GM19328 (cell line): ENCODE data around the gene CBY2.
"Not testable (repeated sequence)": the region's sequence is repeated elsewhere in the genome, so short reads cannot be mapped to it uniquely, and the experiment has no call there.

Experiments
- ATAC-seq: cut with Tn5 transposase; IDR thresholded peaks from one replicate; pipeline ENCODE4 v1.9.1; 2021; ENCODE audit warnings: mild to moderate bottlenecking, moderate library complexity; ENCODE audit not compliant: unreplicated experiment

CBY2 gene, protein sequence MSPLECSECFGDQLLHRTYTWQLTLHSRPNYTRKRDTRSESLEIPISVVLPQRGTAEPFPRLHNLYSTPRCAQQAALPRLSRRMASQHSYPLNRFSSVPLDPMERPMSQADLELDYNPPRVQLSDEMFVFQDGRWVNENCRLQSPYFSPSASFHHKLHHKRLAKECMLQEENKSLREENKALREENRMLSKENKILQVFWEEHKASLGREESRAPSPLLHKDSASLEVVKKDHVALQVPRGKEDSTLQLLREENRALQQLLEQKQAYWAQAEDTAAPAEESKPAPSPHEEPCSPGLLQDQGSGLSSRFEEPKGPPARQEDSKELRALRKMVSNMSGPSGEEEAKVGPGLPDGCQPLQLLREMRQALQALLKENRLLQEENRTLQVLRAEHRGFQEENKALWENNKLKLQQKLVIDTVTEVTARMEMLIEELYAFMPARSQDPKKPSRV

DNA sequence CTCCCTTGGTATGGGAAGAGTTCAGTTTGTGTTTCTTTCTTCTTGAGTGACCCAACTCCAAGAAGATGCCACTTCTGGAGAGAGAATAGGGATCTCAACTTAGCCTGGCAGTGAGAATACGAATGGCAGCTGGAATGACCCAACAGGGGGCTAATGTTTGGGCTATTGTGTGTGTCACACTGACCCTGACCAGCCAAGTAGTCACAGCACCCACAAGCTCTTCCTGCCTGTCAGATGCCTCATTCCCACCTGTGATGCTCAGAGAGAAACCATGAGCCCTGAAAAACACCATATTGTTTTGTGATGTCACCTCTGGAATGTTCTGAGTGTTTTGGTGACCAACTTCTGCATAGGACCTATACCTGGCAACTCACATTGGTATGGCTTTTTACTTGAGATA, at the start of gene CBY2:
TSS of gene CBY2 (plus strand) at position 233 of the 400 bp plus-strand sequence. CDS start at position 304, 71 bp downstream.
- no peak for ATAC-seq

- no peak for ATAC-seq
Observed at GRCh38 chr13:45654633-45655349, 47.3 kb upstream of the CBY2 start.

DNA sequence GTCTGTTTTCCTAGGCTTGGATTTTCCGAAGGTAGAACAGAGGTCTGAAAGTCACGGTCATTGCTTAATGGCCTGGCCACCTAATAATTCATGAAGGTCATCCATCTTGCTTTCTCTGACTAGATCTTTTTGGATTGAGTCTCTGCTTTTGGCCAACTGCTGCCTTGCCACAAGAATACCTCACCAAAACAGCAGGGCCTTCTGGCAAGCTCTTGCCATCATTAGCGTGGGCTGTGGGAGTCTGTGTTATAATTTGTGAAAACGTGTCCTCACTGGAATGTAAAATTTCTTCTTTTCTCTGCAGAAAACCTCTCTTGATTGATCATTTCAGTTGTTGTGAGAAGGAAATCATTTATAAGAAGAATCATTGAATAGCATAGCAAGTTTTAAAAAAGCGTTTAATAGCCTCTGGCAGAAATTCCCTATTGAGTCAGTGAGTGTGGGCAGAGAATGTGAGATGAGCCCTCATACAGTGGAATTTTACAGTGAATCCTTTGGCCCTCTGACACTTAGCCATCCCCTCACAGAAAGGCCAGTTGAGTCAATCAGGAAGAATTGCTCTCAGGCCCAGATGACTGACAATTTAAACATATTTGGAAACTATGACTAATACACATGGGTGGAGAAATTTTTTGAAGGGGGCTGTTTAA, 43.4 kb upstream of the CBY2 start:
- ATAC-seq = no peak

DNA sequence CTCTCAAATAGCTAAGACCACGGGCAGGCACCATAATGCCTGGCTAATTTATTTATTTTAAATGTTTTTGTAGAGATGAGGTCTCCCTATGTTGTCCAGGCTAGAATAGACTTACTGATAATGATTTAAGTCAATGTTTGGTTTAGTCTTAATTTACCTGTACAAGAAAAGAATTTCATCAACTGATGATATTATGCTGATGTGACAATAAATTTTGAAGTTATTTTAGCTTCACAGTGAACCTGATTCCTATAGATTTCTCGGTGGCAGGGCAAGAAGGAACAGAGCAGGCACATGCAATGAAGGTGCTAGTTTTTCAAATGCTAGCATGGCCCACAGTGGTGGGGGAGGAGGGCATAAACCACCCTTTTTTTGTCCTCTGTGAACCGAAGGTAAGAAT, 42.6 kb upstream of the CBY2 start:
- ATAC-seq = no peak

DNA sequence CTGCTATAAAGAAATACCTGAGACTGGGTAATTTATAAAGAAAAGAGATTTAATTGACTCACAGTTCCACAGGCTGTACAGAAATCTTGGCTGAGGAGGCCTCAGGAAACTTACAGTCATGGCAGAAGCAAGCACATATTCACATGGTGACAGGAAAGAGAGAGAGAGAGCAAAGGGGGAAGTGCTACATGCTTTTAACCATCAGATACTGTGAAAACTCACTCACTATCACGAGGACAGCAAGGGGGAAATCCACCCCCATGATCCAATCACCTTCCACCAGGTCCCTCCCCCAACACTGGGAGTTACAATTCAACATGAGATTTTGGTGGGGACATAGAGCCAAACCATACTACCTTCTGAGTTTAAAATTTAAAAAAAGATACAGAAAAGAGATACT, 41.7 kb upstream of the CBY2 start:
- not testable (repeated sequence) for ATAC-seq

DNA sequence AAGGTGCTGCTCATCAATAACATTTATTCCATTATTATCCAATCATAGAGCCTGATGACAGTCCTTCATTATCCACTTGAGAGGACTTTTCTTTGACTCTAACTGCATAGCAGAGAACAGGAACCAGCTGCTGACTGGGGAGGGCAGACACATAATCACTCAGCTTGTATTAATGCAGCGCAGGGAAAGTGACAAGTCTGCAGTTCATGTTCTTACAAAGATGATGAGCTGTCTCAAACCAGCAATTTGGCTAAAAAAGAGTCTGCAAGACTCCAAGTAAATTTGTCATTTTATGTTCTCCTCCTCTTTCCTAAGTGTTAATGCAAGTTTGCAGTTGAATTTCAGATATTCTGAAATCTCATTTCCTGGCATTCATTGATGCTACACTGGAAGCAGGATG, 40.0 kb upstream of the CBY2 start:
- no peak for ATAC-seq

- not testable (repeated sequence) for ATAC-seq
Observed at GRCh38 chr13:45662903-45663302, 39.2 kb upstream of the CBY2 start.

DNA sequence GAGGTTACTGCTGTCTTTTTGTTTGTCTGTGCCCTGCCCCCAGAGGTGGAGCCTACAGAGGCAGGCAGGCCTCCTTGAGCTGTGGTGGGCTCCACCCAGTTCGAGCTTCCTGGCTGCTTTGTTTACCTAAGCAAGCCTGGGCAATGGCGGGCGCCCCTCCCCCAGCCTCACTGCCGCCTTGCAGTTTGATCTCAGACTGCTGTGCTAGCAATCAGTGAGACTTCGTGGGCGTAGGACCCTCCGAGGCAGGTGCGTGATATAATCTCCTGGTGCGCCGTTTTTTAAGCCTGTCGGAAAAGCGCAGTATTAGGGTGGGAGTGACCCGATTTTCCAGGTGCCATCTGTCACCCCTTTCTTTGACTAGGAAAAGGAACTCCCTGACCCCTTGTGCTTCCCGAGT, 32.5 kb upstream of the CBY2 start:
- not testable (repeated sequence) for ATAC-seq

DNA sequence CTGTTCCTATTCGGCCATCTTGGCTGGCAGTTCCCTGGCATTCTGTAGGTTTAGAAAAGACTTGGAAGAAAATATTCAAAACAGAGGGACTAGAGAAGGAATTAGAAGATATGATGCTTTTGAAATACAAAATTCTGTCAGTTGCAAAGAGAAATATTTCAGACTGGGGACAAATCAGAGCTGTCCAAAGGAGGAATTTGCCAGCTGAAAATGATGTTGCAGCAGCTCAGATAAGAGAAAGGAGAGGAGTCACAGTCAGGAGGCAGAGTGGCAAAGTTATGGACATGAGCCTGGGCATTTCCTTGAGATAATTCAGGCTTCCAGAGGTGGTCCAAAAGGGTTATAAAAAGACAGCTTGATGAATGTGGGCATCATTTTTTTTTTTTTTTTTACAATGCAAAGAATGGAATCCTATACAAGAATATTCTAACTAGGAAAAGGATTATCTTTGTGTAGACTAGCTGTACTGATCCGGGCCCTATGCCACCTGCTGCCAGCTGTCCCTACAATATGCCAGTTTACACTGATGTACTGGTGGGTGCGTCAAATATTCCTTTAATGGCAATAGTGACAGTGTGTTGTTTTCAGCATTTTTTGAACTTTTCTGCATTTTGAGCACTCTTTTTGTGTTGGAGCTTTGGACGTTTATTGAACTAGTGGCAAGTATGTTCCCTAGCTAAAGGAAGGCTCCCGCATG, 31.8 kb upstream of the CBY2 start:
- no peak for ATAC-seq

DNA sequence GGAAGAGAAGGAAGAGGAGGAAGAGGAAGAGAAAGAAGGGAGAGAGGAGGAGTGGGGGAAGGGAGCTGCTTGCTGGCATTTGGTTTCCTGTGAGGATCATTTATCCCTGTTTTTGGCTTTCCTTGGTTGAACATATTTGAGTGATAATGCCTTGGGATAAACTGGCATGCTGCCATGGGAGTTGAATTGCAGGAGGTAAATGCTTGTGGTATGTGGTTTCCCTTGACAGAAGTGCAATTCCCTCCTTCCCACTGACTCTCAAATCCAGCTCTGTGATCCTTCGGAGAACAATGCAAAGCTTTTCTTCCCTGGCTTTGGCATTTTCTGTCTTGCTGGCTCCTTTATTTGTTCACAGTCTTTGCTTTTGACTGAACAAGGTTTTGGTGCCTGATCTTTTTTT, 27.2 kb upstream of the CBY2 start:
- ATAC-seq = no peak

GRCh38 chr13:45678282-45678681, 23.8 kb upstream of the CBY2 start:
- no peak for ATAC-seq

DNA sequence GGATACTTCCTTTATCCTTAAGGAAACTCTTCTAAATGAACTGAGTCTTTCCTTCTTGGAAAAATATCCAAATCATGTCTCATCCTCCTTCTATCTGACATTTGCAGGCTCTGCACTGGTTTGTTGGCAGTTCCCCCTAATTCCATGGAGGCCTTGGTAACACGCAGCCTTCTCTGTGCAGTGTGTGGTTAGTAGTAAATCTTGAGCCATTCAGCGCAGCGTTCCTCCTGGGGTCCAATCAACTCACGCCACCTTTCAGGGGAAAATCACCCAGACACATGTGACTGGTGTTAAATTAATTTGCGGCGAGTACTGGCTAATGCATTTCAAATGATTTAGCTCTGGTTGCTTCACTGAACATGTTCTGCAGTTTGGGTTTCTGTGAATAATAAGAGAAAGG, 21.0 kb upstream of the CBY2 start:
- no peak for ATAC-seq

DNA sequence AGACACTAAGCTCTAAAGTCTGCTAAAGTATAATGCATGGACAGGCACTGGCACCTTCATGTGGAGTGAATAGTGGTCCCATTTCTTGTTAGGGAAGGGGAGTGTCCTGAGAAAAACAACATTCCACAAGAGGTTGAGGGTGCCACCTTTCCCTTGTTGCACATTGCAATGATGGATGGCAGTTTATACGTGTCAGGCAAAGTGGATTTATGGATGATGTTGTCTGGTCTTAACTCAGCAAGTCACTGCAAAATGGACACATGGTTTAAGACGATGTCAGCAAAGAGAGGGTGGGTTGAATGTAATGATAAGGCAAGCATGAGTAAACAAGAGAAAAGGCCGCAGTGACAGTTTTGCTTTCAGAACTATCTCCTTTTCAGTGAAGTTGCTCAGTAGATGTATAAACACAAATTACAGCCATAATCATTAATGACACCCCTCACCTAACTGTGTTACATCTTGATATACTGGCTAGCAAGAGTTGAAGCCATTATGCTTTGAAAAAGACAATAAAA, 19.6 kb upstream of the CBY2 start:
- ATAC-seq = no peak

- ATAC-seq = no peak
Observed at GRCh38 chr13:45683701-45684100, 18.4 kb upstream of the CBY2 start.

- ATAC-seq = no peak
Observed at GRCh38 chr13:45688577-45688976, 13.5 kb upstream of the CBY2 start.

DNA sequence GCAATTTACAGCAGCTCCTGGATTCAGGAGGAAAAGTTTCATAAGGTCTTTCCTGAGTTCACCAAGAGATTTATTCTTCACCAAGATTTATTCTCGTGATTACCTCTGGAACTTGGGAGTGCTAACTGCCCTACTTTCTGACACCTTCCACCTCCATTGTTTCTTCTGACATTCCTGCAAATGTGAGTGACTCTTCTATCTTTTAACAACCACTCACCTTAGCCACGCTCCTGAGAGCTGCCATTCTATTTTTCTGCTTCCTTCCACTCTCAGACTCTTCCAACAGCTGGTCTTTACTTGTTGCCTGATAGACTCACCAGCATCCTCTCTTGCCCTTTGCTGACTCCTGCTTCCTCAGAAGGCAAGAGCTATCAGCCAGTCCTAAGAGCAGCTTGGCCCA, 11.5 kb upstream of the CBY2 start:
- ATAC-seq = no peak

- no peak for ATAC-seq
Observed at GRCh38 chr13:45691251-45691650, 10.9 kb upstream of the CBY2 start.

- ATAC-seq = no peak
Observed at GRCh38 chr13:45691667-45692066, 10.5 kb upstream of the CBY2 start.

DNA sequence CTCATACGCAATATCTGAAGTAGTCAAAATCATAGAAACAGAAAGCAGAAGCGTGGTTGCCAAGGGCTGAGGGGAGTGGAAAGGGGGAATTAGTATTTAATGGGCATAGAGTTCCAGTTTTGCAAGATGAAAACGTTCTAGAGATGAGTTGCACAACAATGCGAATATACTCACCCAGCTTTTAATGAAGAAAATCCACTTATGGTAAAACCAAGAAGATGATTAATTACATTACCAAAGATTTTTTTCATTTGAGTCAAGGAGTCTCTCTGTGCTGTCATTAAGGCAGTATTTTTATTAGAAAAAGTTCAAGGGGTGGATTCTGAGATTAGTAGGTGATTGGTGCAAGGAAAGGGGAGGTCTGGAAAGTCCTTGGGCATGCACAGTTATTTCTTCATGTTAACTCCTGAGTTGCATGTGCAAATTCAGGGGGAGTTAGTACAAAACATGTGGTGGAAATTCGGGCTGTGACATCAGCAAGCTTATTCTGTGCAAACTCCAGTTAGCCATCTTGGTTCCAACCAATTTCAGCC, 6.9 kb upstream of the CBY2 start:
- no peak for ATAC-seq

DNA sequence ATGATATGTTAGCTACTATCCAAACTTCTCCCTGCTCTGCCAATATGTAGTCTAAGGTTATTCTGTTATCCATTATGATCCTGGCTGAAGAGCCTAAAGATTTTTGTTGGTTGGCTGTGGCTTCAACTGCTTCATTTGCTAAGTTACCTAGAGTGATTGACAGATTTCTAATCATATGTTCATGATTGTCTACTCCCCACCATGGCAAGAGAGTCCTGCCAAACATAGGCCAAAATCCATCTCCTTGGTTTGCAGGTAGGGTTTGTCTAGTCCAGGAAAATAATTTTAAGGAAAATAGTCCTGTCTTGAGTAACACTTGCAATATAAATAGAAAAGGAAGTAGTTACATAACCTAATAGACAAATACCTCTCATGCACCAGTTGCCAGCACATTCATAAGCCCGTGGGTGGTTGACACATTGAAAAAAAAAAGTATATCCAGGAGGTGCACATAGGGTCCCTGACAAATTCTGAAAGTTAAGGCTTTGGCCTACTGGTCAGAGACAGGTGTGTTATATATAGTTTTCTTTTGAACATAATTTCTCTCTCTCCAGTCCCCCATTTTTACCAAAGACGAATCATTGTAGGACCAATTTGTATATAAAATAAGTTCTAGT, 5.4 kb upstream of the CBY2 start:
- ATAC-seq = peak; percentile 45
